ENCODE results near the gene TTC16. TPM values are rescaled to one million over a fixed set of nuclear protein-coding genes. Genes with fewer than 3 reads are reported as not detected.

Gene TTC16
- polyA plus RNA-seq, 1 donor from 2014 or later = 0.11 TPM

DNA sequence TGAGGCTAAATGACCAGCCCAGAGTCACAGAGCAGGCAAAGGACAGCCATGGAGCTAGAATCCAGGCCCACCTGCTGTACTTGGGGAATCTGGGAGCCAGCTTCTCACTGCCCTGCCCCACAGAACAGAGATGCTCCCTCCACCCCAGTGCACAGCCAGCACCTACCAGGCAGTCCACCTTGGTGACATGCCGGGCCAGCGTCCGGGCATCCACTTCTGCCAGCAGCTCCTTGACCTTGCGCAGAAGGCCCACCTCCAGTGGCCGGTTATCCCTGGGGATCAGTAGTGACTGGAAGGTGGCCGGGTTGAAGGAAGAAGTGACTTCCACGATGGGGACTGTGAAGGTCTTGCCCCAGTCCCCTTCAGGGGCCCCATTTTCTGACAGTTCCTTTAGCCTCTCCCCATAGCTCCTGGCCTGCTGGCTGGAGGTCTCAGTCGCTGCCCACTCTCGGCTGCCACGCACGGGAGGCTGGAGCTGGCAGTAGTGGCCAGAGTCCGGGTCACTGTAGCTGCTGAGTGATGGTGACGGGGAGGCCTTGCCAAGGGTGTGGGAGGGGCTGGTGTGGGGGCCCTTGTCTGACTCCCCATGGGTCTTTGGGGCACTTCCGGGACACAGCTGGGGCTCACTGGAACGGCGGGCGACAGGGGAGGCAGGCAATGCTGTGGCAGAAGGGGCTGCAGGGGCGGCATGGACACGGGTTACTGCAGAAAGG, 28.7 kb downstream of the TTC16 start:
- Histone ChIP-seq H3K9me3 (ENCODE audit: low read length) (no peaks in the 10 kb centered on the region), H3K79me2 (replicated peaks; ENCODE audit: insufficient read depth, low read length) (no peaks in the 10 kb centered on the region), H3K9me2 (ENCODE audit: insufficient read depth, low read length) (no peaks in the 10 kb centered on the region), H3K36me3 (ENCODE audit: insufficient read depth, low read length) (no peaks in the 10 kb centered on the region), H3K27me3 (ENCODE audit: insufficient read depth, low read depth, low read length) (no peaks in the 10 kb centered on the region), H3F3A (ENCODE audit: insufficient read depth, low read length, poor library complexity, severe bottlenecking) (no peaks in the 10 kb centered on the region), H3K9ac (ENCODE audit: low read length) (no peak overlapping the region), H3K4me2 (ENCODE audit: low read length) (no peak overlapping the region), H2AFZ (ENCODE audit: low read depth, low read length) (no peak overlapping the region), H3K27ac (ENCODE audit: low read length) (no peak overlapping the region), H3K4me3 (ENCODE audit: low read length) (no peak overlapping the region), H4K20me1 (ENCODE audit: insufficient read depth) (no peaks in the 10 kb centered on the region)
- no peak for TF ChIP-seq SMC3 (conservative IDR thresholded peaks at IDR 0.05; ENCODE audit: poor library complexity)
- no peak for TF ChIP-seq MXI1 (conservative IDR thresholded peaks at IDR 0.05; ENCODE audit: poor library complexity, severe bottlenecking)

DNA sequence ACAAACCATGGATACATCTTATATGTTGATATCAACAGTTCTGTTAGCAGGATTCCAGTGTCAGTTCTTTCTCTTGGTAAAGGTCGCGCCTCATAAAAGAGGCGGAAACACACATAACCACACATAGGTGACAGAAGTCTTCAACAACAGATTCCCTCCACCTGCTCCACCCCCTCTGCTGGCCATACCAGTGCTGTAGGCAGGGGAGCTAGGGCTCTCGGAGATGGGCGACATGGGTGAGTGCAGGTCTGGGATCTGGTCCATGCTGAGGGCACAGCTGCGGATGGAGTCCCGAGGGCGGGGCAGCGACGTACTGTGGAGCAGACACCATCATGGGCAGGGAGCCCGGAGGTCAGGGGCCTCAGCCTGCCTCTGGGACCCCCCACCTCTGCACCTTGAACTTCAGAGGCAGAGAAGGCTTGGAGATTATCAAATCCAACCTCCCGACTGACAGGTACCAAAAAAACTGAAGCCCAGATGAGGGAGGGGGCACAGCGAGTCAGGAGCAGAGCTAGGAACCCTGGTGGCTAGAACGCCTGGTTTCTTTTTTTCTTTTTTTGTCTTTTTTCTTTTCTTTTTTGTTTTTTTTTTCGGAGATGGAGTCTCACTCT, 31.2 kb downstream of the TTC16 start:
- H4K20me1 ChIP-seq (ENCODE audit: insufficient read depth) = no peaks in the 10 kb centered on the region
- no peak overlapping the region for H3K4me2 ChIP-seq (ENCODE audit: low read length)
- H3K9me2 ChIP-seq (ENCODE audit: insufficient read depth, low read length) = no peaks in the 10 kb centered on the region
- H3K9me3 ChIP-seq (ENCODE audit: low read length) = no peaks in the 10 kb centered on the region
- no peak overlapping the region for H3K9ac ChIP-seq (ENCODE audit: low read length)
- H3K4me3 ChIP-seq (ENCODE audit: low read length) = no peak overlapping the region
- no peaks in the 10 kb centered on the region for H3F3A ChIP-seq (ENCODE audit: insufficient read depth, low read length, poor library complexity, severe bottlenecking)
- no peak overlapping the region for H2AFZ ChIP-seq (ENCODE audit: low read depth, low read length)
- H3K27ac ChIP-seq (ENCODE audit: low read length) = no peak overlapping the region
- H3K79me2 ChIP-seq (replicated peaks; ENCODE audit: insufficient read depth, low read length) = peaks cover under 1% of the 10 kb centered on the region
- TF ChIP-seq SMC3 (conservative IDR thresholded peaks at IDR 0.05; ENCODE audit: poor library complexity) = no peak
- no peak for TF ChIP-seq POLR2AphosphoS5 (IDR thresholded peaks at IDR 0.05)
- no peak for TF ChIP-seq RAD21 (conservative IDR thresholded peaks at IDR 0.05)
- TF ChIP-seq EP300 (conservative IDR thresholded peaks at IDR 0.05; ENCODE audit: poor library complexity, severe bottlenecking) = no peak
- TF ChIP-seq, protein P1, sequence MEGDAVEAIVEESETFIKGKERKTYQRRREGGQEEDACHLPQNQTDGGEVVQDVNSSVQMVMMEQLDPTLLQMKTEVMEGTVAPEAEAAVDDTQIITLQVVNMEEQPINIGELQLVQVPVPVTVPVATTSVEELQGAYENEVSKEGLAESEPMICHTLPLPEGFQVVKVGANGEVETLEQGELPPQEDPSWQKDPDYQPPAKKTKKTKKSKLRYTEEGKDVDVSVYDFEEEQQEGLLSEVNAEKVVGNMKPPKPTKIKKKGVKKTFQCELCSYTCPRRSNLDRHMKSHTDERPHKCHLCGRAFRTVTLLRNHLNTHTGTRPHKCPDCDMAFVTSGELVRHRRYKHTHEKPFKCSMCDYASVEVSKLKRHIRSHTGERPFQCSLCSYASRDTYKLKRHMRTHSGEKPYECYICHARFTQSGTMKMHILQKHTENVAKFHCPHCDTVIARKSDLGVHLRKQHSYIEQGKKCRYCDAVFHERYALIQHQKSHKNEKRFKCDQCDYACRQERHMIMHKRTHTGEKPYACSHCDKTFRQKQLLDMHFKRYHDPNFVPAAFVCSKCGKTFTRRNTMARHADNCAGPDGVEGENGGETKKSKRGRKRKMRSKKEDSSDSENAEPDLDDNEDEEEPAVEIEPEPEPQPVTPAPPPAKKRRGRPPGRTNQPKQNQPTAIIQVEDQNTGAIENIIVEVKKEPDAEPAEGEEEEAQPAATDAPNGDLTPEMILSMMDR (IDR thresholded peaks at IDR 0.05; ENCODE audit: poor library complexity, severe bottlenecking) = no peak
- no peak for TF ChIP-seq TAF1 (IDR thresholded peaks at IDR 0.05; ENCODE audit: low read depth)
- no peak for TF ChIP-seq MXI1 (conservative IDR thresholded peaks at IDR 0.05; ENCODE audit: poor library complexity, severe bottlenecking)
- TF ChIP-seq, protein P2, sequence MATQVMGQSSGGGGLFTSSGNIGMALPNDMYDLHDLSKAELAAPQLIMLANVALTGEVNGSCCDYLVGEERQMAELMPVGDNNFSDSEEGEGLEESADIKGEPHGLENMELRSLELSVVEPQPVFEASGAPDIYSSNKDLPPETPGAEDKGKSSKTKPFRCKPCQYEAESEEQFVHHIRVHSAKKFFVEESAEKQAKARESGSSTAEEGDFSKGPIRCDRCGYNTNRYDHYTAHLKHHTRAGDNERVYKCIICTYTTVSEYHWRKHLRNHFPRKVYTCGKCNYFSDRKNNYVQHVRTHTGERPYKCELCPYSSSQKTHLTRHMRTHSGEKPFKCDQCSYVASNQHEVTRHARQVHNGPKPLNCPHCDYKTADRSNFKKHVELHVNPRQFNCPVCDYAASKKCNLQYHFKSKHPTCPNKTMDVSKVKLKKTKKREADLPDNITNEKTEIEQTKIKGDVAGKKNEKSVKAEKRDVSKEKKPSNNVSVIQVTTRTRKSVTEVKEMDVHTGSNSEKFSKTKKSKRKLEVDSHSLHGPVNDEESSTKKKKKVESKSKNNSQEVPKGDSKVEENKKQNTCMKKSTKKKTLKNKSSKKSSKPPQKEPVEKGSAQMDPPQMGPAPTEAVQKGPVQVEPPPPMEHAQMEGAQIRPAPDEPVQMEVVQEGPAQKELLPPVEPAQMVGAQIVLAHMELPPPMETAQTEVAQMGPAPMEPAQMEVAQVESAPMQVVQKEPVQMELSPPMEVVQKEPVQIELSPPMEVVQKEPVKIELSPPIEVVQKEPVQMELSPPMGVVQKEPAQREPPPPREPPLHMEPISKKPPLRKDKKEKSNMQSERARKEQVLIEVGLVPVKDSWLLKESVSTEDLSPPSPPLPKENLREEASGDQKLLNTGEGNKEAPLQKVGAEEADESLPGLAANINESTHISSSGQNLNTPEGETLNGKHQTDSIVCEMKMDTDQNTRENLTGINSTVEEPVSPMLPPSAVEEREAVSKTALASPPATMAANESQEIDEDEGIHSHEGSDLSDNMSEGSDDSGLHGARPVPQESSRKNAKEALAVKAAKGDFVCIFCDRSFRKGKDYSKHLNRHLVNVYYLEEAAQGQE (IDR thresholded peaks at IDR 0.05; ENCODE audit: borderline replicate concordance) = no peak
- TF ChIP-seq EZH2 (IDR thresholded peaks at IDR 0.05; ENCODE audit: borderline replicate concordance, insufficient read depth, low read length, poor library complexity, severe bottlenecking) = no peak
- no peaks in the 10 kb centered on the region for H3K27me3 ChIP-seq (ENCODE audit: insufficient read depth, low read depth, low read length)
- no peaks in the 10 kb centered on the region for H3K36me3 ChIP-seq (ENCODE audit: insufficient read depth, low read length)

Measured in neural cell (in vitro differentiated cells).